ENCODE data around the gene STAP2.

Gene STAP2

DNA sequence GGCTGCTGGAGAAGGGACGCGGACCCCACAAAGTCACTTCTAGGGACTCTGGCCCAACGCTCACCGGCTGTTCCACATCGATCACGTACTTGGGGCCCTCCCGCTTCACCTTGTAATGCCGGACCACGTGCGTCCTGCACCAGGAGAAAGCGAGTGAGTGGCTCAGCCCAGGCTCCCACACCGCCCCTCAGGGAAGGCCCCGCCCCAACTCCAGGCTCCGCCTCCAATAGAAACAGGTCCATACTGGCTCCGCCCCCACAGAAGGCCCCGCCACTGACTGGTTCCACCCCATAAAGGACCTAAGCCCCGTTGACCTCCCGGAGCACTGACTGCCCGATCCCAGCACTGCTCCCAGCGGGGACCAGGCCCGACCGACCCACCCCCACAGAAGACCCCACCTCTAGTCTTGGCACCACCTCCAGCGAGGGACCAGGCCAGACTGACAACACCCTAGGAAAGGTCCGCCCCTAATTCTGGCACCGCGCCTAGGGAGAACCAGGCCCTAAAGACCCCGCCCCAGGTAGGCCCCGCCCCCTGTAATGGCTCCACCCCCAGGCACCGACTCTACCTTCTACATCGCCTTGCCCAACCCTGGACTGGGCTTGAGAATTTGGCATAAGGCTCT, 11.3 kb downstream of the STAP2 start:
- DNase-seq (ENCODE audit: low spot score): peak; percentile 43

DNA sequence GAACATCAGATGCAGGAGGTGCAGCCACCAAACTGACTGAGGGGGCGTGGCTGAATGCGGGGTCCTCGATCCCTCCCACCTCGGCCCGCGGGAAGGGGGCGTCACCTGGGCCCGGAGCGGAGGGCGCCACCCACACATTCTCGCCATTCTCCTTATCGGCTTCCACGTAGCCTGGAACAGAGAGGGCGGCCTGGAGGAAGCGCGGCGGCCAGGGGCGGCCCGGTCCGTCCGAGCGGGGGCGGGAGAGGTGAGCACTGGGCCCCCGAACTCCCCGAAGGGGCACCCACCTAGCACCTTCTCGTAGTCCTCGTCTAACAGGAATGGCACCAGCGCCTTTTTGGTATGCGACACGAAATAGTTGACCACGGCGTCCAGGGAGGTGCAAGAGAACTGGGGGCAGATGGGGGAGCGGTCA, 11.8 kb downstream of the STAP2 start:
- no peak for DNase-seq (ENCODE audit: low spot score)

DNA sequence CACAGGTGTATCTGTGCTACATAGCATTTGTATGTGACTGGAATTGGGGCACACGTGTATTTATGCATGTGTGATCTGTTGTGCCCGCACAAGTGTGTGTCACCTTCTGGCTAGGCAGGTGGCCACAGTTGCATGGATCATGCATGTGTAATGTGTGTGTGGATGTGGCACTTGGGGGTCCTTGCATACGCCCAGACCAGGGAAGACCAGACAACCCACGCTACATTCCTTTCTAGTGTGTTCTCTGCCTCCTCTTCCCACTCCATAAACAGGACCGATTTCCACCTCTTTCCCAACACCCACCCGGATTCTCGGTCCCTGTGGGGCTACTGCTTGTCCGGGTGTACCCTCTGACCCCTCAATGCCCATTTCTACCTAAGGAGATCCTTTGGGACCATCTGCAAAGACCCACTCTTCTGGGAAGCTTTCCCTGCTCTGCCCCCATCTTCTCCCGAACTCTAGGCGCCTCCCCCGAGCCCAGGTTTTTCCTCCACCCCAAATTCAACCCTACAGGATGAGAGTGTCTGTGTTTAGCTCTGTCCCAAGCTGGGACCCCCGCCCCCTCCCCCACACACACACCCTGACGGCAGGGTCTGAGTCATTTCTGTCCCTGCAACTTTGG, 12.3 kb downstream of the STAP2 start:
- DNase-seq (ENCODE audit: low spot score): no peak

DNA sequence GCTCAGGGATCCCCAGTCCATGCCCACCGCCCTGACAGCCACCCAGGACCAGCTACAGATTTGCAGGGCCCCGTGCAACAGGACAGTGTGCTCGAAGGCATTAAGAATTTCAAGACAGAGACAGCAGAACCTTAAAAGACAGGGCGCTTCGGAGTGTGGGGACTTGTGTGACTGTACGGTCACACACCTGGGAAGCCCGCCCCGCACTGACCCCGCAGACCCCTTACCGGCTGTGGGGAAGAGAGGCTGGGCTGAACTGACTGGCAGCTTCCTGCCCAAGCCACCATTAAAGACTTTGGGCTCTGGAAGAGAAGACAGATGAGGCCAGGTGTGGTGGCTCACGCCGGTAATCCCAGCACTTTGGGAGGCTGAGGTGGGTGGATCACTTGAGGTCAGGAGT, 14.4 kb downstream of the STAP2 start:
- no peak for DNase-seq (ENCODE audit: low spot score)

DNA sequence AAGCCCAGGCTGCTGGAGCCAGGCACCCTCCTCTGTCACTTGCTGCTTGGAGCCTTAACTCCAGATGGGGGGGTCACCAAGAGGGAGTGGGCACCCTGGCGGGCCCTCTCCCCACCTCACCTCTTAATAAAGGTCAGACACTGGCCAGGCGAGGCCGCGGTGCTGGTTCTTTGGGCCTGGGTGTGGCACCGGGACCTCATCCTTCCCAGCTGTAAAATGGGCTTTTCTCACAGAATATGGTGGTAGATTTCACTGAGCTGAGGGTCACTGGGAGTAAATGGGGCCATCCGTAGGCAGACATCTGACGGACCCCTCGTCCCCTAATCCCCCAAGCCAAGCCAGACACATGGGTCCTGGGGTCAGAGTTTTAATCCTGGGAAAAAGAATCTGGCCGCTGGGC, 14.9 kb downstream of the STAP2 start:
- no peak for DNase-seq (ENCODE audit: low spot score)

DNA sequence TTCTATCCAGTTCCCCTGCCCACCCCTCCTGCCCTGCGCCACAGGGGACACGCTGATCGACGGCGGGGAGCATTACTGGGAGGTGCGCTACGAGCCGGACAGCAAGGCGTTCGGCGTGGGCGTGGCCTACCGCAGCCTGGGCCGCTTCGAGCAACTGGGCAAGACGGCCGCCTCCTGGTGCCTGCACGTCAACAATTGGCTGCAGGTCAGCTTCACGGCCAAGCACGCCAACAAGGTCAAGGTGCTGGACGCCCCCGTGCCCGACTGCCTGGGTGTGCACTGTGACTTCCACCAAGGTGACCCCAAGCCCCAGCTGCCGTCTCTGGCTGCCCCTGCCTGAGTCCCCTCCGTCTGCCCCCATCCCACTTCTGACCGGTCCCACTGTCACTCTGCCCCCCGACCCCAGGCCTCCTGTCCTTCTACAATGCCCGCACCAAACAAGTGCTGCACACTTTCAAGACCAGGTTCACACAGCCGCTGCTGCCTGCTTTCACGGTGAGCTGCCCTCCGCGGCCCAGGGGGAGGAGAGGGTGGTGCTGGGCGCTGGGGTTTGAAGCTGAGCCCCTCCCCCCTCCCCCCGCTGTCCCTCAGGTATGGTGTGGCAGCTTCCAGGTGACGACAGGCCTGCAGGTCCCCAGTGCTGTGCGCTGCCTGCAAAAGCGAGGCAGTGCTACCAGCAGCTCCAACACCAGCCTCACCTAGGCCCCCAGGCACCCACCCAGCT, 15.5 kb downstream of the STAP2 start:
- DNase-seq (ENCODE audit: low spot score): no peak

DNA sequence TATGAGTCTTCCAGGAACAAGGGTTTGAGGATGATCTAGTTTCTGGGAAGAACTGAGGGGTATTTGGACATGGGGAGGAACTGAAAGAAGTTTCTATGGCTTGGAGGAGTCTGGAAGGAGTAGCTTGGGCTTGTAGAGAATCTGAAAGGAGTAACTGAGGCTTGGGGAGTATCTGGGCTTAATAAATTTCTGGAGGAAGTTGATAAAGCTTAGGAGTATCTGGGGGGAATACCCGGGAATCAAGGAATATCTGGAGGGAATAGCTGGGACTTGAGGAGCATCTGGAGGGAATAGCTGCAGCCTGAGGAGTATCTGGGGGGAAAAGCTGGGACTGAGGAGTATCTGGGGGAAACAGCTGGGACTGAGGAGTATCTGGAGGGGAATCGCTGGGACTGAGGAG, 18.2 kb downstream of the STAP2 start:
- DNase-seq (ENCODE audit: low spot score): no peak

DNA sequence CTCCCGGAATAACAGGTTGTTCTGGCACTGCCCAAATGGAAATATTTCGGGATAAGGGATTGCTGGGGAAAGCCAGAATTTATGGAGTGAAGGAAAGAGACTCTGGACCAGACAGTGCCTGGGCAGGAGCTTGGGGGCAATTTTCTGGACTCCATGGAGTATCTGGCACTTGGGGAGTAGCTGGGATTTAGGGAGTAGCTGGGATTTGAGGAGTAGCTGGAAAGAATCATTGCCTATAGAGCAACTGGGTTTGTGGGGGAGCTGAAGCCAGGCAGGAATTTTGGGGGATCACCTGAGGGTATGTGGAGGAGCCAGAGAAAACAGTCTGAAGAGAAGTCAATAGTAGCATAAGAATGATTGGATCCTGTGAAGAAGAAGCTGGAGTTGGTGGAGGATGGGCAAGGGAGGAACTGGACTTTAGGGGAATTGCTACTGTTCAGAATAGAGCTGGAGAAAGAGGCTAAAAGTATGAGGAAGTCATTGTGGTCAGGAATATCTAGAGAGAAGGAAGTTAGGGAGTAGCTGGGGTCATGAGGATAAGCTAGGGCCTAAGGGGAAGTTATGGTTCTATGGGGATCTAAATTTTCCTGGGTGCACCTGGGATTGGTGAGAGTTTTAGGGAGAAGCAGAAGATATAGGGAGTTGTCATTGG, 19.4 kb downstream of the STAP2 start:
- no peak for DNase-seq (ENCODE audit: low spot score)

DNA sequence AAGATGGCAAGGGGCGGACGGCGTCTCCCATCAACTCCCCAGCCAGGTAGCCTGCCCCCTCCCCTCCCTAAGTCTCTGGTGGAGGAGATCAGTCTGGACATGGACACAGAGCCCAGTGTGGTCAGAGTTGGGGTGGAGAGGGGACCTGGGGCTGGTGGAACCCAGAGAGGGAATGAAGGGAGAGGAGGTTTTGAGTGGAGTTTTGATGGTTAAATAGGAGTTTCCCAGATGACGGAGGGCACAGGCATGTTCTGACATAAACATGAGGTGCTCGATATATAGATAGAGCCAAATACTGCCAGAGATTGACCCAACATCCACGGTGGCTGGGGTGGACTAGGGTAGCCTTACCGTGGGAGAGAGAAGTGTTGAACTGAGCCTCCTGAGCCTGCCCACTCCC, 20.2 kb downstream of the STAP2 start:
- no peak for DNase-seq (ENCODE audit: low spot score)

DNA sequence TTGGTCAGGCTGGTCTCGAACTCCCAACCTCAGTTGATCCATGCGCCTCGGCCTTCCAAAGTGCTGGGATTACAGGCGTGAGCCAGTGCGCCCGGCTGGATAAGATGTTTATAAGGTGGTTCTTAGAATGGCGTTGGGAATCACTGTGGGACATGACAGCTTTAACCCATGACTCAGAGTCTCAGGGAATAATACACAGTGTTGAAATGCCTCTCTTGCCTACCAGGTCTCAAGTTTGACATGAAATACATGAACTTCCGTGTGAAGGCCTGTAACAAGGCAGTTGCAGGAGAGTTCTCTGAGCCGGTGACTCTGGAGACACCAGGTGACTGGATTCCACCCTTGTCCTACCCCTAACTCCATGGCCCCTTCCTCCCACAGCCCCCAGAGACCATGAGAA, 21.7 kb downstream of the STAP2 start:
- no peak for DNase-seq (ENCODE audit: low spot score)

DNA sequence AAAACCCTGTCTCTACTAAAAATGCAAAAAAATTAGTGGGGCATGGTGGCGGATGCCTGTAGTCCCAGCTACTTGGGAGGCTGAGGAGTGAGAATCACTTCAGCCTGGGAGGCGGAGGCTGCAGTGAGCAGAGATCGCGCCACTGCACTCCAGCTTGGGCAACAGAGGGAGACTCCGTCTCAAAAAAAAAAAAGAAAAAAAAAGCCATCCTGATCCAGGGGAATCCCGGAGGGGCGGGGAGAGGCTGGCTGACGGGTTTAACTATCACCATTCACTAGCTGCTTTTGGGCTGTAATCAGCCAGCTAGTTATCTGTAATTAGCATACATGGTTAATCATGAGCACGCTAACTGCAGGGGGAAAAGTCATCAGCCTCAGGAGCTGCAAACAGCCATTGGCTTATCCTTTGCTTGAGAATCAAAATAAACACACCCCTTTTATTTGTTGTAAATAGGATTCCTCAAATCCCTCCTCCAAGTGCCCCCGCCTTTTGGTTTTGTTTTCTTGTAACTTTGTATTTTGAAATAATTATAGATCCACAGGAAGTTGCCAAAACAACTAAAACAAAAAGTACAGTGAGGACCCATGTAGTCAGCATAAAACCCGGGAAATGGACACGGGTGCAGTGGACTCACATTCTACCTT, 24.7 kb downstream of the STAP2 start:
- DNase-seq (ENCODE audit: low spot score): no peak

DNA sequence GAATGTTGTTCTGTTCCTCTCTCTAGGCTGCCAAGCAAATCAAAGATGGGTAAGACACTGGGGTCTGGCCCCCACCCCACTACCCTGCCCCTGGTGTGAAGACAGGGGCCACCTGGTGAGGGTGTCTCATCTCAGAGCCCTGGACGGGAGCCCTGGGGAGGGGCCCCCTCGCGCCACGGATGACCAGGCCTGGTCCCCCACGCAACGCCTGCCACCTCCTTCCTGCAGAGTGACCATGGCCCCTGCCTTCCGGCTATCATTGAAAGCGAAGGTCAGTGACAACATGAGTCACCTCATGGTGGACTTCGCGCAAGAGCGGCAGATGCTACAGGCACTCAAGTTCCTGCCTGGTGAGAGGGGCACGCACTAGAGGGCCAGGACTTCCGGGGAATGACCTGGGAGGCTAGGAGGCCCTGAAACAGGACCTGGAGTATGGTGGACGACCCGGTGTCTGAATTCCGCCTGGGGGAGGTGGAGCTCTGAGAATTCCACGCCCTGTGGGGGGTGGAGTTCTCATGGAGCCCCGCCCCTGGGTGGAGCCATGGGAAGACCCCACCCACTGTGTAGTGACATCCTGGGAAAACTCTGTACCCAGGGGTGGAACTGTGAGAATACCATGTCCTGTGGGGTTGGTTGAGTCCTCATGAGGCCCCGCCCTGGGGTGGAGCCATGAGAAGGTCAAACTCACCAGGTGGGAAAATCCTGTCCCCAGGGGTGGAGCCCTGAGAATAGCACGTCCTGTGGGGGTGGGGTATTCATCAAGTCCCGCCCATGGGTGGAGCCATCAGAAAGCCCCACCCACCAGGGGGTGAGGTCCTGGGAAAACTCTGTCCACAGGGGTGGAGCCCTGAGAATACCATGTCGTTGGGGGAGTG, 28.1 kb downstream of the STAP2 start:
- DNase-seq (ENCODE audit: low spot score): no peak

DNA sequence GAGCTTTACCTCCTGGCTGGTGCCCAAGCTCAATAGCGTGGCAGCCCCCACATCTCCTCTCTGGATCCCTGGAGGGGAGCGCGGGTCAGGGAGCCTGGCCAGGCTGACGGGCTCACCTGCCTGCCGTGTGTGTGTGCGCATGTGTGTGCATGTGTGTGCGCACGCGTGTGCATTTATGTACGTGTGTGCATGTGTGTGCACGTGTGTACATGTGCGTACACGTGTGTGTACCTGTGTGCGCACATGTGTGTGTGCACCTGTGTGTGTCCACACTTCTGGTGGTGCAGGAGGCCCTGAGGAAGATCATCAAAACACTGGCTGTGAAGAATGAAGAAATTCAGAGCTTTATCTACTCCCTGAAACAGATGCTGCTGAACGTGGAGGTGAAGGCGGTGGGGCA, 33.0 kb downstream of the STAP2 start:
- no peak for DNase-seq (ENCODE audit: low spot score)

DNA sequence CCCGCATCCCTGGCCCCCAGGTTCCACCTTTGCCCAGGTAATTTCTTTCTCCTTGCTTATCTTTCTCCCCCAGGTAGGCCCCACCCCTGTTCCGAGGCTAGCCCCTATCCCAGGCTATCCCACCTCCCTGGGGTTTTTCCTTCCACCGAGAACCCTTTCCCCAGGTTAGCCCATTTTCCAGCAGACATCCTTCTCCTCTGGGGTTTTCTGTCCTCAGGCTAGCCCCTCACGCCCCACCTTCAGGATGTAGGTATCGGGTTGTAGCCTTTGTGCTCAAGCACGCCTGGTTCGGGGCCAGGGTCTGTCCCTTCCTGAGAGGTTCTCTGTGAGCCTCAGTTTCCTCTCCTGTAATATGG, 33.4 kb downstream of the STAP2 start:
- DNase-seq (ENCODE audit: low spot score): no peak

DNA sequence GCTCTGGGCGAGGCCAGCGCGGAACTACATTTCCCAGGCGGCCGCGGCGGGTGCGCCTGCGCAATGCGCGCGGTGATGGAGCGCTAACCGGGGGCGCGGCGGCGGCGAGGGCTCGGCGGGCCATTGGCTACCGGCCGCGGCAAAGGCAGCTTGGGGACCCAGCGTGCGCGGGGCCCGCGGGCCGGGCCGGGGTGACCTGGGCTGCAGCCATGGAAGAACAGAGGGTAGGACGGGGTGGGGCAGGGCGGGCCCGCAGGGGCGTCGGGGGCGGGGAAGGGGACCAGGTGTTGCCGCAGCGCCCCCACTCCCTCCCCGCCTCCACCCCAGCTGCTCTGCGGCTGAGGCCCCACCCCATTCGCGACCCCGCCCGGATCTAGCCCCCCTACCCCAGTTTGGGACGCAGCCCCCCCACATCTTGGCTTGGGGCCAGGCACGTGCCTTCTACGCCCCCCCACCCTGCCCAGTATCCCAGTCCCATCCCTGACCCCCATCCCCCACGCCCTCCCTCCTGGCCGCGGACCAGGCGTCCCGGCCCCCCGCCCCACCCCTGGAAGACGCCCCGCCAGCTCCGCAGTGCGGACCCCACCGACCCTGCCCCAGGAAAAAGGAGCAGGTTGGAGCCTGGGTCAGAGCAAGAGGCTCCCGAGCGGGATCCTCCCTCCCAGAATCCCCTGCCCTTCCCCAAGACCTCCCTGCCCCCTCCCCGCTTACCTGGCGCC, 33.9 kb downstream of the STAP2 start, which contains the start of gene FSD1:
TSS of gene FSD1 (plus strand) at position 61 of the 719 bp plus-strand sequence. CDS start at position 210, 149 bp downstream.
- peak; percentile 98 for DNase-seq (ENCODE audit: low spot score)

DNA sequence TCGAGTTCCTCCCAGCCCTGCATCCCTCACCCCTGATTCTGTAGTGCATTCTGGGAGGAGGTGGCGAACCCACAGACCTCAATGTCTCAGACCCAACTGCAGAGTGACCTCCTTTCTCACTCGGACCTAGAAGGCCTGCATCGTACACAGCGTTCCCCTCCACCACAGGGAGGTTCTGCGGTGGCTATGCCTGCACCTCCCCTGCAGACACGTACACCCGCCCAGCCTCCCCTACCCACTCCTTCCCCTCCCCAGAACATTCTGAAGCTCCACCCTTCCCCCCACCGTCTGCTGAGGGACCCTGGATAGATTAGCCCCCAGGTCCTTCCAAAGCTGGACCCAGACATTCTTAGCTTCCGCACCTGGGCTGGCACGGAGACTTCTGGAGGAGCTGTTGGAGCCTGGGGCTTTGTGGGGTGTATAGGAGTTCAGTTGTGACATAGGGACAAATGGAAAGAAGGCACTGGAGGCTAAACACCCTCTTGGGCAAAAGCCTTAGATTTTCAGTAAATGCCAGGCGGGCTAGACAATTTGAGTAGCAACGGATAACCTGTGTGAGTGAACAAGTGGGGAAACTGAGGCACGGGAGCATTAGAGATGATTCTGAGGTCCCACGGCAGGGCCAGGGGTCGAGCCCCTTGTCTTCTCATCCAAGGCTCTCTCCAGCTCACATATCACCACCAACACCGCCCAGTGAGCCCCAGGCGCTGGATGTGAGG, 34.6 kb downstream of the STAP2 start:
- no peak for DNase-seq (ENCODE audit: low spot score)

DNA sequence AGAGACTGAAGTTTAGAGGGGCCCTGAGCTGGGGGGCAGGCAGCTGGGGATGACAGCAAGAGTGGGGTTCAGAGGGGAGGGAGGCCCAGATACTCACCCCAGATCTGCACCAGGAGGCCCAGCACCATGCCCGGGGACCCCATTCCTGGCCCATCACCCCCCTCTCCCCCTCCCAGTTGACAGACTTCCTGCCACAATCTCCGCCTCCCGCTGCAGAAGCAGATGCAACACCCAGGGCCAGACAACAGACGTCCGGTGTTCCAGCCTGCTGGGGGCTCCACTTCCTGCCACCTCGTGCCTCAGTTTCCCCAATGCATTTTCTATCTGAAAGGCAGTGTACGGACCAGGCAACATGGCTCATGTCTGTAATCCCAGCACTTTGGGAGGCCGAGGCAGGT, 36.4 kb downstream of the STAP2 start, which contains the start of gene TMIGD2:
TSS of gene TMIGD2 (minus strand) at position 147 of the 398 bp plus-strand sequence. CDS start at position 143, 4 bp downstream.
- no peak for DNase-seq (ENCODE audit: low spot score)

DNA sequence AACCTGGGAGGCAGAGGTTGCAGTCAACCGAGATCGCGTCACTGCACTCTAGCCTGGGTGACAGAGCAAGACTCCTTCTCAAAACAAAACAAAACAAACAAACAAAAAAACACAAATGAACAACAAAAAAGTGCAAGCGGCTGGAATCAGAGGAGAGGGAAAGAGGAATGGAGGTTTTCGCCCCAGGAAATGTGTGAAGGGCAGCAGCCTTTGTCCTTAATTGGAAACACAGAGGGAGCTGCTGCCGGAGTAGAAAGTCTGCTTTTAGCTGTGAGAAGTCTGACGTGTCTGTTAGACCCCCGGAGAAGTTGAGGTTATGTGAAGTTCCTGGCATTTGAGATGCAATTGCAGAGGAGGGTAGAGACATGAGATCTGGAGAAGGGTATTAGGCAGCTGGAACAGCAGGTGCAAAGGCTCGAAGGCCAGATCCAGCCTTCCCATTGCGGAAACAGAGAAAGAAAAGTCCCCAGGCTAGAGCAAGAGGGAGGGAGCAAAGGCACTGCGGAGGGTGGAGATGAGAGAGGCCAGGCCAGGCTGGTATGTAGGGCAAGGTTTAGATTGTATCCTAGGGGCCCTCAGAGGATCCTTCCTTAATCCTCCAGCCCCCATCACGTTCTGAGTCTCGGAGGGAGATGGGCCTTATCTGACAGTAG, 36.9 kb downstream of the STAP2 start:
- DNase-seq (ENCODE audit: low spot score): no peak

DNA sequence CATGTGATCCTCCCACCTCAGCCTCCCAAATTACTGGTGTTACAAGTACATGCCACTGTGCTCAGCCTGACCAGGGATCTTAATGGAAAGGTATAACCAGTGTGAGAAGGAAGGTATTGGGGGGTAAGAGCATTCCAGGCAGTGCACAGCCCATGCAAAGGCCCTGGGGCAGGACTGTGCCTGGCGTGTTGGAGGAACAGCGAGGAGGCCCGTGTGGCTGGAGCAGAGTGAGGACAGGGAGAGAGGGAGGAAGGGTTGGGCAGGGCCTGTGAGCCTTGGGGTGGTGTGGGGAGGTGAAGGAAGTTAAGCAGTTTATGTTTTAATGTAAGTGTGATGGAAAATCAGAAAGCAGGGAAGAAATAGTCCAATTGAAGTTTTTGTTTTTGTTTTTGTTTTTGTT, 38.0 kb downstream of the STAP2 start:
- no peak for DNase-seq (ENCODE audit: low spot score)
